Gastrocnemius medialis (tissue), 4 donors: ENCODE data around the gene FKBP4. TPM values are rescaled to one million over a fixed set of nuclear protein-coding genes. Genes with fewer than 3 reads are reported as not detected.
"Not testable (repeated sequence)": the region's sequence is repeated elsewhere in the genome, so short reads cannot be mapped to it uniquely, and the experiment has no call there.

Source experiments
- ATAC-seq, 2 donors: fragments of 150-250 bp; one replicate each; pipeline ENCODE4 v1.9.1; 2016
- DNase-seq, 2 donors: peaks; one replicate each; pipeline ENCODE4 v3.0.0-alpha.2; 2019
- H3K27ac ChIP-seq, 4 donors: fragments of 200-600 bp; sonication (generic); 1 replicate in 1 of 4; 2 replicates in 3 of 4; pipeline ENCODE4 v1.5.1; 2016 to 2018; ENCODE audit warnings: mild to moderate bottlenecking in 2 of 4, moderate library complexity in 1 of 4
- H3K27me3 ChIP-seq, 3 donors: fragments of 200-600 bp; sonication (generic) in 2 of 3; 1 replicate in 1 of 3; 2 replicates in 2 of 3; pipeline versions ENCODE4 v1.5.1 to v1.6.0; 2016 to 2019; ENCODE audit warnings: mild to moderate bottlenecking in 1 of 3, moderate library complexity in 1 of 3
- H3K36me3 ChIP-seq, 2 donors: fragments of 200-600 bp; sonication (generic) in 1 of 2; one replicate each; pipeline ENCODE4 v1.5.1; 2017 to 2018
- H3K4me1 ChIP-seq, 2 donors: fragments of 200-600 bp; sonication (generic) in 1 of 2; one replicate each; pipeline ENCODE4 v1.5.1; 2016 to 2017; ENCODE audit warnings: mild to moderate bottlenecking in 2 of 2
- H3K4me3 ChIP-seq, 4 donors: fragments of 200-600 bp; sonication (generic) in 3 of 4; 1 replicate in 1 of 4; 2 replicates in 3 of 4; pipeline ENCODE4 v1.5.1; 2016 to 2019; ENCODE audit warnings: mild to moderate bottlenecking in 2 of 4
- H3K9me3 ChIP-seq, 3 donors: fragments of 200-600 bp; sonication (generic) in 2 of 3; 1 replicate in 1 of 3; 2 replicates in 2 of 3; pipeline ENCODE4 v1.5.1; 2016 to 2019
- CTCF ChIP-seq, 5 experiments: fragments of 450-650 bp in 3 of 5; fragments of 200-600 bp in 2 of 5; sonication (generic) in 2 of 5; IDR thresholded peaks in 4 of 5; conservative IDR thresholded peaks in 1 of 5; 1 replicate in 4 of 5; 2 replicates in 1 of 5; pipeline ENCODE4 v1.5.1; 2016 to 2019; ENCODE audit warnings: antibody characterized with exemption in 5 of 5, mild to moderate bottlenecking in 3 of 5, moderate library complexity in 3 of 5
- POLR2A ChIP-seq, 2 donors: fragments of 450-650 bp; IDR thresholded peaks; one replicate each; pipeline ENCODE4 v1.6.1; 2017; ENCODE audit warnings: antibody characterized with exemption in 2 of 2, mild to moderate bottlenecking in 2 of 2, moderate library complexity in 2 of 2
- in situ Hi-C, 4 donors: fragments of 200-750 bp; cut with MboI; loops; one replicate each; pipeline versions ENCODE4 v1.15.0 to v1.8.0; 2017; ENCODE audit warnings: low sequenced_read_pairs in 4 of 4
- intact Hi-C: fragments of 100-400 bp; cut with DNase I; formaldehyde crosslinking; loops from one replicate; pipeline ENCODE4 v1.15.1; 2023; ENCODE audit warnings: low total_unique reads
- total RNA-seq, 4 donors: library from RNA; depleted of rRNA; stranded (reverse); fragments of >200 nt; gene quantifications; one replicate each; pipeline versions ENCODE4 v1.1.0 to v1.2.3, GENCODE V29; 2016

Gene FKBP4
- total RNA-seq, 4 donors from 2014 or later: 41.9 to 96.0 (median 53.0) TPM

GRCh38 chr12:2768224-2768961, 26.4 kb upstream of the FKBP4 start:
- ATAC-seq (no peak), DNase-seq (no peak)
- intact Hi-C loops (no loop called here), in situ Hi-C loops (no loop called here)
- Histone ChIP-seq H3K9me3 (no peaks in the 10 kb centered on the region), H3K27me3 (no peaks in the 10 kb centered on the region), H3K4me1 (no peaks in the 10 kb centered on the region), H3K36me3 (no peaks in the 10 kb centered on the region), H3K4me3 (no peak overlapping the region), H3K27ac (no peak overlapping the region)
- TF ChIP-seq CTCF (IDR thresholded peaks at IDR 0.05 in 4 of 5, conservative IDR thresholded peaks at IDR 0.05 in 1 of 5) (no peak), POLR2A (IDR thresholded peaks at IDR 0.05) (no peak)

GRCh38 chr12:2769866-2770533, 24.8 kb upstream of the FKBP4 start:
- TF ChIP-seq CTCF (IDR thresholded peaks at IDR 0.05 in 4 of 5, conservative IDR thresholded peaks at IDR 0.05 in 1 of 5): no peak
- TF ChIP-seq POLR2A (IDR thresholded peaks at IDR 0.05): no peak
- no peak overlapping the region for H3K27ac ChIP-seq
- DNase-seq (no peak), ATAC-seq (no peak)
- intact Hi-C loops: no loop called here
- no peaks in the 10 kb centered on the region for H3K4me1 ChIP-seq
- H3K9me3 ChIP-seq: no peaks in the 10 kb centered on the region
- in situ Hi-C loops: no loop called here
- no peak overlapping the region for H3K4me3 ChIP-seq
- H3K36me3 ChIP-seq: no peaks in the 10 kb centered on the region
- H3K27me3 ChIP-seq: no peaks in the 10 kb centered on the region

DNA sequence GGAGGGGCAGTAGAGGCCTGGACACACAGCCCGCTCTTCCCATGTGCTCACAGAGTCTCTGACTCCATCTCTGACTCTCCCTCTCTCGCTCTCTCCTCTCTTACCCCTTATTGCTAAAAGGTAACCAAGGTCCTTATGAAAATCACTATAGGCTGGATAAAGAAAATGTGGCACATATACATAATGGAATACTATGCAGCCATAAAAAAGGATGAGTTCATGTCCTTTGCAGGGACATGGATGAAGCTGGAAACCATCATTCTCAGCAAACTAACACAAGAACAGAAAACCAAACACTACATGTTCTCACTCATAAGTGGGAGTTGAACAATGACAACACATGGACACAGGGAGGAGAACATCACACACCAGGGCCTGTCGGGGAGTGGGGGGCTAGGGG, 24.2 kb upstream of the FKBP4 start:
- H3K9me3 ChIP-seq, H3K4me3 ChIP-seq, H3K4me1 ChIP-seq, H3K27me3 ChIP-seq, H3K36me3 ChIP-seq, H3K27ac ChIP-seq, intact Hi-C loops, DNase-seq, ATAC-seq, in situ Hi-C loops: not testable (repeated sequence)

DNA sequence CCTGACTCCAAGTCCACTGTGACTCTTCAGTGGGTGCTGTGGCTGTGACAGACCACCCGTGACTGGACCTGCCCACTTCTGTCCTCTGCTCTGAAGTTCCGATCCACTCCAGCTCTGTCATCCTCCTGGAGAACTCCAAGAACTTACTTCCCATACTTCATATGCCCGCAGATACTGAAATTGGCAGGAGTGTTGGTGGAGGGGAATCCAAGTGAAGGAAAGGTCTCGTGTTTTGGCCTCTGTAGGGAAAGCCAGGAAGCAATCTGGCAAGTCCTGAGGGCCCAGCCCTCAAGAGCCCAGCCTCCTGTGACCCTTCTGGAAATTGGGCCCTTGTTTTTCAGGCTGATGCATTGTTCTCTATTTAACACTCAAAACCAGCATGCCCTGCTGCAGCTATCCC, 22.4 kb upstream of the FKBP4 start:
- no peaks in the 10 kb centered on the region for H3K36me3 ChIP-seq
- ATAC-seq (no peak), DNase-seq (no peak)
- H3K27ac ChIP-seq: no peak overlapping the region
- H3K4me1 ChIP-seq: no peaks in the 10 kb centered on the region
- H3K4me3 ChIP-seq: no peak overlapping the region
- in situ Hi-C loops: no loop called here
- TF ChIP-seq POLR2A (IDR thresholded peaks at IDR 0.05) (no peak), CTCF (IDR thresholded peaks at IDR 0.05 in 4 of 5, conservative IDR thresholded peaks at IDR 0.05 in 1 of 5) (no peak)
- H3K9me3 ChIP-seq: no peaks in the 10 kb centered on the region
- intact Hi-C loops: no loop called here
- H3K27me3 ChIP-seq: no peaks in the 10 kb centered on the region

DNA sequence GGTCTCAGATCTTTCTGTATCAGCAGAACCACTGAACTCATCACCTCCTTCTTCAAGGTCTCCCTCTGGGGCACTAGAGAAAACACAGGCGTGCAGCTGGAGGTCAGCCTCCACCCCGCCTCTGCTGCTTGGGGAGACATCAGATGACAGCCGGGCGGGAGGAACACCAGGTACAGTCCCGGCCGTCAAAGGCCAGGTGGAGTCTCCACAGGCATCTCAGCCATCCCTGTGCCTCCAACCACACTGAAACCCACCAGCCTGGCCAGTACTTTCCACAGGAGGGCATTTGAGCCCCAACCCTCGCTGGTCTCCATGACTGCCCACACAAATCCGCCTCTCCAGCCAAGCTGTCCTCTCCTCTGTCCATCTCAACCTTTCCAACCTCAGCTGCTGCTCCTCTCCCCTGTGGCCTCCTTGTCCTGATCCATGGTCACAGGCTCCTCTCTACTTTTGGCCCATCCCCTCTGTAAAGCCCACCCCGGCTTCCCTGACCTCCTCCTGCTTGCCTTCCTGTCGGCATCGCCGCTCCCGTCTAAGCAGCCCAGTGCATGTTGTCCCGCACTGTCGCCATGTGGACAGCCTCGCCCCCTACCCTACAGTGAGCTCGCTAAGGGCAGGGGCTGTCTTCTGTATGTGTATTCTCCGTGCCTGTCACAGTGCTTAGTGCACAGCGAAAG, 21.4 kb upstream of the FKBP4 start:
- no peaks in the 10 kb centered on the region for H3K4me1 ChIP-seq
- no peak overlapping the region for H3K27ac ChIP-seq
- no peaks in the 10 kb centered on the region for H3K27me3 ChIP-seq
- ATAC-seq (no peak), DNase-seq (no peak)
- in situ Hi-C loops: no loop called here
- TF ChIP-seq POLR2A (IDR thresholded peaks at IDR 0.05) (no peak), CTCF (IDR thresholded peaks at IDR 0.05 in 4 of 5, conservative IDR thresholded peaks at IDR 0.05 in 1 of 5) (no peak)
- no peak overlapping the region for H3K4me3 ChIP-seq
- H3K36me3 ChIP-seq: no peaks in the 10 kb centered on the region
- no peaks in the 10 kb centered on the region for H3K9me3 ChIP-seq
- intact Hi-C loops: no loop called here
